ENCODE measurements around the gene TRAPPC10. TPM values are rescaled to one million over a fixed set of nuclear protein-coding genes. Genes with fewer than 3 reads are reported as not detected.

TRAPPC10 gene
- total and polyA plus RNA-seq, 2 of the 8 experiments (the other 6 are each of a cell fraction or from before 2014, with no cell fraction given), result 18.5 to 29.8 TPM

DNA sequence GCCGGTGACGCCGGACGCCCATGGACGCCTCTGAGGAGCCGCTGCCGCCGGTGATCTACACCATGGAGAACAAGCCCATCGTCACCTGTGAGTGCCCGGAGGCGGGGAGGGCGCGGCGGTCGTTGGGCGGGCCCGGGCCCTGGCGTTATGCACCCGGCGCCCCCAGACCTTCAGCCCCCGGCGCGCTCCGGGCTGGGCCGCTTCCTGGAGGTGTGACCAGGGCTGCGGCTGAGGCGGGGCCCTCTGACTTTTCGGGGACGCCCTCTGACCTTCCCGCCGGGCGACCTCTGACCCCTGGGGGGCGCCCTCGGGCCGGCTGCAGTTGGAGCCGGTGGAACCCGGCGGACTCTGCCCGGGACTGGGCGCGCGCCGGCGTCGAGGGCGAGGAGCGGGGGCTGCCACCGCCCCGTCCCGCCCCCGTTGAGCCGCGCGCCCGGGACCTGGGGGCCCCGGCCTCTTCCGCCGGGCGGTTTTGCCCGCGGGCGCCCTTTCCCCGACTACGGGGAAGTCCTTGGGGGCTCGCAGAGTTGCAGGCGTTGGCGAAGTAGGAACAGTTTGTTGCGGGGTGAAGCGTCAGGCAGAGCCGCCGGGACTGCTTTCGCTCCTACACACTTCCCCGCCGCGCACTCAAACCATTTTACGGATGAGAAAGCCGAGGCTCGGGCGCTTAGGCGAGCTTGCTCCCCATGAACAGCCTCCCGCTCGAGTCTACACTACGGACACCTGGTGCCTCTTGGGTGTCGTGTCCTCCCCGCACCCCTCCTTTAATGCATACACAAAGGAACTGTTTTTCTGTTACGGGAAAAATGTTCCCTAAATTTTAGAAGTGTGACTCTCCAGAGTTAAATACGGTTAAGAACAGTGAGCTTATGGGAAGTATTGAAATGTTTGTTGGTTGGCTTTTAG is 618 bp downstream of the TRAPPC10 start:
- peaks cover 4 to 12% (median 8%) of the 10 kb centered on the region in 4 experiments; a peak in 5 of 7 replicates for H3K4me1 ChIP-seq (replicated peaks in 1 of 4; ENCODE audit: control insufficient read depth in 3 of 4, insufficient read depth in 4 of 4, low read length in 3 of 4)
- H3K23me2 ChIP-seq (ENCODE audit: low read depth, low read length), result peaks cover 3% of the 10 kb centered on the region; the same call in 1 of the 2 replicates
- ChIA-PET POLR2A (ENCODE audit: partially characterized antibody) (interaction anchor here (0.9 to 1.8 kb wide), 9 partner anchors 8 to 222 kb away, joined by 3 to 6 read pairs (median 4); no protein-coding TSS in a partner anchor), CTCF (ENCODE audit: partially characterized antibody) (interaction anchor here (0.6 to 1.5 kb wide), 8 partner anchors 23 to 76 kb away, joined by 3 to 7 read pairs (median 3); no protein-coding TSS in a partner anchor)
- H3K56ac ChIP-seq (replicated peaks; ENCODE audit: insufficient read length, low read depth, low read length), result no peak overlapping the region
- H2BK20ac ChIP-seq (ENCODE audit: low read length), result no peak overlapping the region
- no peak overlapping the region for H3K23ac ChIP-seq (ENCODE audit: insufficient read length)
- H4K8ac ChIP-seq (ENCODE audit: extremely low read depth, insufficient read depth, low read length), result peak overlapping the region; percentile 97
- H3K79me1 ChIP-seq (ENCODE audit: low read depth, low read length), result peaks cover 4% of the 10 kb centered on the region
- H4K91ac ChIP-seq (replicated peaks; ENCODE audit: insufficient read length, low read length), result no peak overlapping the region
- H3K36me3 ChIP-seq (ENCODE audit: control insufficient read depth in 2 of 4, insufficient read depth in 4 of 4, low read length in 3 of 4), result no peaks in the 10 kb centered on the region
- no peak overlapping the region for H4K5ac ChIP-seq (ENCODE audit: insufficient read length, low read depth, low read length)
- DNase-seq (ENCODE audit: low read depth in 1 of 2, low spot score in 2 of 2) (peak in 1 of 2 experiments; percentile 96), FAIRE-seq (no peak)
- H3K4me2 ChIP-seq (ENCODE audit: insufficient read depth in 1 of 2, low read depth in 2 of 2, low read length in 2 of 2), result peak overlapping the region; percentile 73 to 90
- H2BK12ac ChIP-seq (ENCODE audit: low read depth, low read length), result no peak overlapping the region
- H2BK120ac ChIP-seq (replicated peaks; ENCODE audit: low read depth, low read length), result no peak overlapping the region
- H2BK15ac ChIP-seq (ENCODE audit: low read length), result no peak overlapping the region
- no peak overlapping the region; the same call in 1 of the 2 replicates for H3K18ac ChIP-seq (ENCODE audit: extremely low read depth, low read length)
- H3K27me3 ChIP-seq (replicated peaks in 1 of 4; ENCODE audit: control insufficient read depth in 3 of 4, extremely low read depth in 1 of 4, insufficient read depth in 3 of 4, low read length in 3 of 4), result no peaks in the 10 kb centered on the region
- peak overlapping the region; percentile 76 to 92 (median 85) for H3K4me3 ChIP-seq (ENCODE audit: extremely low read depth in 1 of 4, insufficient read depth in 2 of 4, low read depth in 3 of 4, low read length in 4 of 4)
- H2AK5ac ChIP-seq (ENCODE audit: low read depth, low read length), result no peak overlapping the region
- H4K20me1 ChIP-seq (replicated peaks in 1 of 2; ENCODE audit: control insufficient read depth in 1 of 2, insufficient read depth in 2 of 2, low read length in 2 of 2), result peaks cover 7 to 11% of the 10 kb centered on the region in 2 experiments
- peaks cover 28 to 47% of the 10 kb centered on the region in 2 experiments for H3K79me2 ChIP-seq (ENCODE audit: control insufficient read depth in 1 of 2, insufficient read depth in 2 of 2, low read length in 2 of 2)
- 2% methylated on average over 58 of the region's 87 CpGs; no CpG with 5 or more reads in 1 of the 2 experiments for WGBS, 2 experiments (ENCODE audit: extremely low coverage in 1 of 2, insufficient coverage in 1 of 2, insufficient read length in 1 of 2, insufficient replicate concordance in 2 of 2, low coverage in 1 of 2, low lambda C conversion rate in 2 of 2, missing lambda C conversion rate in 1 of 2)
- no peak overlapping the region; the same call in 1 of the 2 replicates for H2BK5ac ChIP-seq (ENCODE audit: low read depth, low read length)
- no peak overlapping the region for H2AFZ ChIP-seq (ENCODE audit: low read length)
- H3K27ac ChIP-seq (ENCODE audit: low read depth, low read length), result peak overlapping the region; percentile 80; the same call in 1 of the 2 replicates
- H3K9ac ChIP-seq (replicated peaks in 1 of 4; ENCODE audit: extremely low read depth in 1 of 4, low read depth in 3 of 4, low read length in 3 of 4), result peak overlapping the region; percentile 61 to 98 (median 86)
- H3K14ac ChIP-seq (ENCODE audit: insufficient read length), result no peak overlapping the region
- no peak overlapping the region for H3K4ac ChIP-seq (replicated peaks; ENCODE audit: insufficient read length, low read depth, low read length)
- H3K9me3 ChIP-seq (ENCODE audit: insufficient read depth in 2 of 2, low read depth in 1 of 2, low read length in 1 of 2), result no peaks in the 10 kb centered on the region
- TF ChIP-seq EP300 (IDR thresholded peaks at IDR 0.05; ENCODE audit: borderline replicate concordance in 1 of 2, low read depth in 2 of 2, low read length in 2 of 2) (peak in 1 of 2 experiments; percentile 30; a peak in 1 of 3 replicates), KDM1A (IDR thresholded peaks at IDR 0.05; ENCODE audit: borderline replicate concordance, low read length) (peak; percentile 56; the same call in 1 of the 2 replicates), TCF12 (IDR thresholded peaks at IDR 0.05; ENCODE audit: low read depth, low read length) (no peak), GABPA (IDR thresholded peaks at IDR 0.05; ENCODE audit: borderline replicate concordance, insufficient read depth, low read length) (no peak), BRCA1 (IDR thresholded peaks at IDR 0.05; ENCODE audit: low read depth, low read length) (no peak), SP2 (IDR thresholded peaks at IDR 0.05; ENCODE audit: low read length) (no peak), KDM4A (IDR thresholded peaks at IDR 0.05; ENCODE audit: low read depth, low read length, severe bottlenecking) (peak; percentile 38), CTBP2 (IDR thresholded peaks at IDR 0.05; ENCODE audit: borderline replicate concordance, insufficient read depth, insufficient read length, low read length) (no peak), RAD21 (IDR thresholded peaks at IDR 0.05 in 1 of 2, conservative IDR thresholded peaks at IDR 0.05 in 1 of 2; ENCODE audit: low read depth in 2 of 2, low read length in 2 of 2) (peak; percentile 44 to 71; a peak in 3 of 4 replicates), POLR2AphosphoS5 (IDR thresholded peaks at IDR 0.05; ENCODE audit: low read depth, low read length) (no peak)
